PC-9 (cell line): ENCODE data around the gene PLAC1. TPM values are rescaled to one million over a fixed set of nuclear protein-coding genes. Genes with fewer than 3 reads are reported as not detected.
A peak's percentile ranks its signal among the peaks of the same experiment; 100 is the strongest.

Source experiments
- BruUV-seq: library from RNA; stranded (reverse); fragments of 400-500 nt; replicated peaks from 2 replicates; lab custom pipeline; 2021; lab: Mats Ljungman, UMichigan
- CTCF ChIA-PET: fragments of 300-600 bp; sonication (Branson Sonifier 250); formaldehyde crosslinking; loops from one replicate; lab custom pipeline; 2022; ENCODE audit warnings: antibody characterized with exemption; lab: Charles Lee
- POLR2A ChIA-PET: fragments of 300-600 bp; sonication (Branson Sonifier 250); formaldehyde crosslinking; loops from one replicate; lab custom pipeline; 2022; ENCODE audit warnings: antibody characterized with exemption; ENCODE audit not compliant: unreplicated experiment; lab: Charles Lee
- DNase-seq, 2 experiments: peaks; one replicate each; pipeline versions ENCODE4 v3.0.0 to v3.0.0-alpha.2; 2015 to 2022; ENCODE audit warnings: mixed read lengths in 1 of 2
- H2AFZ ChIP-seq: fragments of 200-600 bp; sonication (generic); 2 replicates; pipeline ENCODE4 v1.8.1; 2017; ENCODE audit warnings: antibody characterized with exemption
- H3F3A ChIP-seq: fragments of 200-600 bp; sonication (generic); 2 replicates; pipeline ENCODE4 v1.8.1; 2017; ENCODE audit warnings: antibody characterized with exemption, mild to moderate bottlenecking, low read depth; ENCODE audit not compliant: insufficient read depth
- H3K27ac ChIP-seq: fragments of 200-600 bp; sonication (generic); 2 replicates; pipeline ENCODE4 v1.6.1; 2016; ENCODE audit warnings: mixed run types
- H3K27me3 ChIP-seq: fragments of 200-600 bp; sonication (generic); 2 replicates; pipeline ENCODE4 v1.6.1; 2016; ENCODE audit warnings: low read depth, mixed run types; ENCODE audit not compliant: insufficient read depth
- H3K36me3 ChIP-seq: fragments of 200-600 bp; sonication (generic); 2 replicates; pipeline ENCODE4 v1.6.1; 2016; ENCODE audit warnings: low read depth, mixed run types
- H3K4me1 ChIP-seq: fragments of 200-600 bp; sonication (generic); replicated peaks from 2 replicates; pipeline ENCODE4 v1.6.1; 2016; ENCODE audit warnings: mixed run types; ENCODE audit not compliant: insufficient read depth
- H3K4me2 ChIP-seq: fragments of 200-600 bp; sonication (generic); 2 replicates; pipeline ENCODE4 v1.6.1; 2017; ENCODE audit warnings: mixed run types
- H3K4me3 ChIP-seq: fragments of 200-600 bp; sonication (generic); 2 replicates; pipeline ENCODE4 v1.6.1; 2016; ENCODE audit warnings: mixed run types
- H3K79me2 ChIP-seq: fragments of 200-600 bp; sonication (generic); 2 replicates; pipeline ENCODE4 v1.6.1; 2017; ENCODE audit warnings: low read depth, mixed run types
- H3K9me2 ChIP-seq: fragments of 200-600 bp; sonication (generic); 2 replicates; pipeline ENCODE4 v1.8.1; 2017; ENCODE audit warnings: mild to moderate bottlenecking; ENCODE audit not compliant: insufficient read depth
- H3K9me3 ChIP-seq: fragments of 200-600 bp; sonication (generic); 2 replicates; pipeline ENCODE4 v1.8.1; 2016; ENCODE audit warnings: low read depth; ENCODE audit not compliant: insufficient read depth
- H4K20me1 ChIP-seq: fragments of 200-600 bp; sonication (generic); 2 replicates; pipeline ENCODE4 v1.8.1; 2017; ENCODE audit not compliant: insufficient read depth
- CTCF ChIP-seq: fragments of 200-600 bp; sonication (generic); conservative IDR thresholded peaks from 2 replicates; pipeline ENCODE4 v1.6.1; 2017; ENCODE audit warnings: mixed run types, antibody characterized with exemption, mild to moderate bottlenecking, moderate library complexity
- EZH2 ChIP-seq: fragments of 200-600 bp; sonication (generic); IDR thresholded peaks from 2 replicates; pipeline ENCODE4 v1.8.0; 2017; ENCODE audit warnings: antibody characterized with exemption, low read depth
- intact Hi-C: fragments of 100-400 bp; cut with micrococcal nuclease; formaldehyde crosslinking; loops from one replicate; pipeline ENCODE4 v1.10.0; 2022; ENCODE audit not compliant: unreplicated experiment
- total RNA-seq: library from RNA; stranded (reverse); gene quantifications from 2 replicates; pipeline ENCODE4 v1.2.3, GENCODE V29; 2021

PLAC1 gene
- total RNA-seq, 1 experiment from 2014 or later, result 2.1 TPM

GRCh38 chrX:134533952-134534351 lies 124.3 kb downstream of the PLAC1 start:
- peaks cover 18% of the 10 kb centered on the region; the same call in 1 of the 2 replicates for H3F3A ChIP-seq
- CTCF ChIA-PET, result no interaction called here
- H3K27me3 ChIP-seq, result no peaks in the 10 kb centered on the region
- no peak overlapping the region for H3K4me2 ChIP-seq
- no TSS peak for BruUV-seq
- intact Hi-C loops, result no loop called here
- H3K79me2 ChIP-seq, result no peaks in the 10 kb centered on the region
- no peak overlapping the region for H2AFZ ChIP-seq
- TF ChIP-seq CTCF (no peak), EZH2 (no peak)
- no peak overlapping the region for H3K27ac ChIP-seq
- peaks cover 40% of the 10 kb centered on the region for H3K4me1 ChIP-seq
- H3K4me3 ChIP-seq, result no peak overlapping the region
- DNase-seq, result no peak
- no peaks in the 10 kb centered on the region for H4K20me1 ChIP-seq
- no peaks in the 10 kb centered on the region for H3K9me3 ChIP-seq
- no peaks in the 10 kb centered on the region for H3K36me3 ChIP-seq
- POLR2A ChIA-PET, result no interaction called here
- no peaks in the 10 kb centered on the region for H3K9me2 ChIP-seq

GRCh38 chrX:134533352-134533751 lies 124.9 kb downstream of the PLAC1 start:
- H3K27ac ChIP-seq, result no peak overlapping the region
- POLR2A ChIA-PET, result interaction anchor here (0.7 kb wide), 1 partner anchor 256 kb away, joined by 7 read pairs; no protein-coding TSS in a partner anchor

GRCh38 chrX:134530845-134531244 lies 127.4 kb downstream of the PLAC1 start:
- Histone ChIP-seq H3K27me3 (no peaks in the 10 kb centered on the region), H3K36me3 (no peaks in the 10 kb centered on the region), H4K20me1 (no peaks in the 10 kb centered on the region), H3K27ac (no peak overlapping the region), H3K79me2 (no peaks in the 10 kb centered on the region), H3K4me1 (peaks cover 21% of the 10 kb centered on the region), H3F3A (peaks cover 7% of the 10 kb centered on the region; the same call in 1 of the 2 replicates), H3K4me2 (no peak overlapping the region), H2AFZ (no peak overlapping the region), H3K9me2 (no peaks in the 10 kb centered on the region), H3K4me3 (no peak overlapping the region), H3K9me3 (no peaks in the 10 kb centered on the region)
- no peak for DNase-seq
- ChIA-PET POLR2A (no interaction called here), CTCF (no interaction called here)
- no TSS peak for BruUV-seq
- intact Hi-C loops, result no loop called here
- TF ChIP-seq EZH2 (no peak), CTCF (no peak)

More at GRCh38 chrX:134533352-134533751, 124.9 kb downstream of the PLAC1 start:
- intact Hi-C loops, result no loop called here
- peaks cover 18% of the 10 kb centered on the region; the same call in 1 of the 2 replicates for H3F3A ChIP-seq
- BruUV-seq, result no TSS peak
- H2AFZ ChIP-seq, result no peak overlapping the region
- TF ChIP-seq EZH2 (no peak), CTCF (no peak)
- peaks cover 38% of the 10 kb centered on the region for H3K4me1 ChIP-seq
- CTCF ChIA-PET, result no interaction called here
- H3K36me3 ChIP-seq, result no peaks in the 10 kb centered on the region
- DNase-seq, result no peak
- H3K4me3 ChIP-seq, result no peak overlapping the region
- H4K20me1 ChIP-seq, result no peaks in the 10 kb centered on the region
- 0 out of 2 replicates have a peak overlapping the region, but pooled peaks have one; percentile 29 for H3K4me2 ChIP-seq
- H3K9me2 ChIP-seq, result no peaks in the 10 kb centered on the region
- no peaks in the 10 kb centered on the region for H3K27me3 ChIP-seq
- H3K9me3 ChIP-seq, result no peaks in the 10 kb centered on the region
- H3K79me2 ChIP-seq, result no peaks in the 10 kb centered on the region
